Occipital lobe (tissue), 2 donors: ENCODE results near the gene FUS. TPM values are rescaled to one million over a fixed set of nuclear protein-coding genes. Genes with fewer than 3 reads are reported as not detected.

Experiments used
- DNase-seq: peaks from one replicate; lab custom pipeline; 2025; lab: John Stamatoyannopoulos, UW
- total RNA-seq: library from RNA; depleted of rRNA; stranded (reverse); fragments of >200 nt; gene quantifications from one replicate; pipeline ENCODE4 v1.2.3, GENCODE V29; 2014

The FUS gene
- total RNA-seq, 1 donor from 2014 or later, result 50.4 TPM

DNA sequence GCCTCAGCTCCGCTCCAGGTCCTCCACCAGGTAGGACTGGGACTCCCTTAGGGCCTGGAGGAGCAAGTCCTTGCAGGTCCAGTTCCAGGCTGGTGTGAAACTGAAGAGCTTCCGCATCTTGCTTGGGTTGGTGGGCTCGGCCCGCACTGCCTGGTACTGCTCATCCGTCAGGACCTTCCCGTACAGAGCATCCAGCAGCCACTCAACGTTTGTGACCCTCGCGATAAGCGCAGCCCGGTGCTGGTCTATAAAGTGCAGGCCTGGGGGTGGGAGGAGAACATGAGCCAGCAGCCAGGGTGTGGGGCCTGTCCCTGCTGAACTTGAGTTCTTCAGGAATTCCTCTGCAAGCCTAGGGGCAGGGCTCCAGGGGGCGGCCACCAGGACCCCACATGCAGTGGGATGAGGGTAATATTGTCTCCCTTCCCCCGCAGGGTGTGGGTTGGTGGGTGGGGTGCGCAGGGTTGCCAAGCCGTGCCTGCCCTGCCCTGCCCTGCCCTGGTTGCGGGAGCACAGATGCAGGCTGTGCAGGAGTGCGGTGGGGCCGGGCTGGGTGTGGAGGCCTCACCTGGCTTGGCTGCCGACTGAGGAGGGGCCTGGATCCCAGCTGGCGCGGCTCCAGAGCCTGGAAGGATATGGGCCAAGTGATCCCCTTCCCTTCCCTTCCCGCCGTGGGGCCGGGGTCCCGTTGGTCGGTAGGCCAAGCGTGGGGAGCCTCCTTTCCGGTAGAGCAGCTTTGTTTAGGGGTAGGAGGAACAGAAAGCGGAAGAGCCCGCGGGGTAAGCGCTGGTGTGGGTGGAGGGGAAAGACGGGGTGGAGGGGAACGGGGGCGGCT lies 21.9 kb downstream of the FUS start:
- DNase-seq, result no peak

DNA sequence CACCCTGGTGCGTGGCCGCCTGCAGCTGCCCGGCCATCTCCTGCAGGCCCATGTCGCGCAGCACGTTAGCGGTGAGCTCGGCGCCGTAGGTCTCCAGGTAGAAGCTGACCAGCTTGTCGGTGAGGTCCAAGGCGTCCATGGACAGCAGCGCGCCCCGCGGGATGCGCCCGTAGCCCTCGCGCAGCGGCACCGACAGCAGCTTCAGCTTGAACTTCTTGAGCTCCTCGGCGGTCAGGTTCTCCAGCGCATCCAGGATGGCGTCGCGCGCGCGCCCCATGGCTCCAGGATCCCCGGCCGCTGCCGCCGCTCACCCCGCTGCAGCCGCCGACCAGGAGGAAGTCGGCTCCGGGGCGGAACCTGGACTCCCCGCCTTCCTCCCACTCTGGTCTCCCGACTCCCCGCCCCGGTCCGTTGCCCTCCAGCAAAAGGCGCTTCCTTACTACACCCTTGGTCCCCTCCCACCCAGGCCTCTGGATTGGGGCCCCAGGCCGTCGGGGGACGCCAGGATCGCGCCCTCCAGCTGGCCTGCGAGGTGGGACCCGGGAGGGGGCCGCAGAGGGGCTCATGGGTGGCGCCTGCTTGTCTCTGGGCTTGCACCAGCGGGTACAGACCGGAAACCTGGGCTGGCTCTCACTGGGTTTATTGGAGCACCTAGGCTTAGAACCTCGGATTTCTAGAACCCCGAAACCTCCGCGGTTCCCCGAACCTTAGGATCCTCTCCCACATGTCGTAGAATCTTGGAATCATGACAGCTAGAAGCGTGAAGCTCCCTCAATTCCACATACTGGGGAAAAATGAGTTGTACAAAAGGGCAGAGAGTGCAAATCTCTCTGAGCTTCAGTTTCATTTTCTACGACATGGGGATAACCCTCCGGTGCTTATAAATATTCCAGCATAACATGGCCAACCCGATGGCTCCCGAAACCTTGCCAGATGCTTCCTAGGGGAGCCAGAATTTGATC lies 22.8 kb downstream of the FUS start, which contains the start of gene PYCARD:
Gene PYCARD (minus strand): TSS at position 347 of the 962 bp plus-strand sequence. CDS start 70 bp downstream, at position 277.
- no peak for DNase-seq

DNA sequence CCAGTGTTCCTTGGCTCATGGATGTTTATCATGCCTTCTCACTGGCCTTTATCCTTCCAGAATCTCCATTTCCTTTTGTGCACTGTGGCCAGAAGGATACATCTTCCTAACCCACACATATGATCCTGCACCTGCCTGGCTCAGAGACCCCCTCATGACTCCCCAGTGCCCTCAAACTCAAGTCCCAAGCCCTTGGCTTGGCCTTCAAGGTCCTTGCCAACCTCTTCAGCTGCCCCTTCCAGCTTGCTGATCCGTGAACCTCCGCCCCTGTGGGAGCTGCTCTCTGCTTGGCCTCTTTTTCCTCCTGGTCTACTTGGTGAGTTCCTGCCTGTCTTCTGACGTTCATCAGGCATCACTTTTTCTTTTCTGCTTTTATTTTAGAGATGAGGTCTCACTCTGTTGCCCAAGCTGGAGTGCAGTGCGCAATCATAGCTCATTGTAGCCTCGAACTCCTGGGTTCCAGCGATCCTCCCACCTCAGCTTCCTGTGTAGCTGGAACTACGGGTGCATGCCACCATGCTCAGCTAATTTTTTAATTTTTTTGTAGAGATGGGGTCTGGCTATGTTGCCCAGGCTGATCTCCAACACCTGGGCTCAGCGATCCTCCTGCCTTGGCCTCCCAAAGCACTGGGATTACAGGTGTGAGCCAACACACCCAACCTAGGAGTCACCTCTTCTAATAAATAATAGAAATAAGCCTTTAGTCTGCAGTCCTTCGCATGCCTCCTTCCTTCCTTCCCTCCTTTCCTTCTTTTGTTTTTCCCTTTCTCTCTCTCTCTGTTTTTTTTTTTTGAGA lies 25.1 kb downstream of the FUS start:
- DNase-seq, result no peak

- DNase-seq, result no peak
Measured at GRCh38 chr16:31206776-31207175, 26.8 kb downstream of the FUS start.

GRCh38 chr16:31213342-31213741 lies 33.4 kb downstream of the FUS start:
- no peak for DNase-seq

- no peak for DNase-seq
Measured at GRCh38 chr16:31213877-31214707, 34.2 kb downstream of the FUS start, which contains the start of gene TRIM72. TRIM72 (plus strand) TSS chr16:31214119; CDS start chr16:31214739, 620 bp downstream.

- DNase-seq, result no peak
Measured at GRCh38 chr16:31214708-31215286, 34.9 kb downstream of the FUS start.

GRCh38 chr16:31215287-31216162 lies 35.6 kb downstream of the FUS start:
- DNase-seq, result no peak

- DNase-seq, result no peak
Measured at GRCh38 chr16:31216422-31217135, 36.6 kb downstream of the FUS start, which contains the start of gene PYDC1. PYDC1 (minus strand) TSS chr16:31217135; CDS start chr16:31217028, 107 bp downstream.

GRCh38 chr16:31217136-31217530 lies 37.2 kb downstream of the FUS start:
- no peak for DNase-seq

GRCh38 chr16:31219154-31219741 lies 39.3 kb downstream of the FUS start:
- DNase-seq, result no peak

DNA sequence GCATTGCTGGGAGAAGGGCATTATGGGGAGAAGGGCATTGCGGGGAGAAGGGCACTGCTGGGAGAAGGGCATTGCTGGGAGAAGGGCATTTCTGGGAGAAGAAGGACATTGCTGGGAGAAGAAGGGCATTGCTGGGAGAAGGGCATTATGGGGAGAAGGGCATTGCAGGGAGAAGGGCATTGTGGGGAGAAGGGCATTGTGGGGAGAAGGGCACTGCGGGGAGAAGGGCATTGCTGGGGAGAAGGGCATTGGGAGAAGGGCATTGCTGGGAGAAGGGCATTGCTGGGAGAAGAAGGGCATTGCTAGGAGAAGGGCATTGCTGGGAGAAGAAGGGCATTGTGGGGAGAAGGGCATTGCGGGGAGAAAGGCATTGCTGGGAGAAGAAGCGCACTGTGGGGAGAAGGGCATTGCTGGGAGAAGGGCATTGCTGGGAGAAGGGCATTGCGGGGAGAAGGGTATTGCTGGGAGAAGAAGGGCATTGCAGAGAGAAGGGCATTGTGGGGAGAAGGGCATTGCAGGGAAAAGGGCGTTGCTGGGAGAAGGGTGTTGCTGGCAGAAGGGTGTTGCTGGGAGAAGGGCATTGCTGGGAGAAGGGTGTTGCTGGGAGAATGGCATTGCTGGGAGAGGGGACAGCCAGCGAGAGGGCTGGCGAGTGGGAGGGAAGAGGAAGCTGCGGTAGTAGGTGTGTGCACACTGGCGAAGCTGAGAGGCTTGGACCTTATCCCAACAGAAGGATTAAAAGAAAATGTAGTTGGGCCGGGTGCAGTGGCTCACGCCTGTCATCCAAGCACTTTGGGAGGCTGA lies 41.6 kb downstream of the FUS start:
- no peak for DNase-seq

- no peak for DNase-seq
Measured at GRCh38 chr16:31223044-31223443, 43.1 kb downstream of the FUS start.

DNA sequence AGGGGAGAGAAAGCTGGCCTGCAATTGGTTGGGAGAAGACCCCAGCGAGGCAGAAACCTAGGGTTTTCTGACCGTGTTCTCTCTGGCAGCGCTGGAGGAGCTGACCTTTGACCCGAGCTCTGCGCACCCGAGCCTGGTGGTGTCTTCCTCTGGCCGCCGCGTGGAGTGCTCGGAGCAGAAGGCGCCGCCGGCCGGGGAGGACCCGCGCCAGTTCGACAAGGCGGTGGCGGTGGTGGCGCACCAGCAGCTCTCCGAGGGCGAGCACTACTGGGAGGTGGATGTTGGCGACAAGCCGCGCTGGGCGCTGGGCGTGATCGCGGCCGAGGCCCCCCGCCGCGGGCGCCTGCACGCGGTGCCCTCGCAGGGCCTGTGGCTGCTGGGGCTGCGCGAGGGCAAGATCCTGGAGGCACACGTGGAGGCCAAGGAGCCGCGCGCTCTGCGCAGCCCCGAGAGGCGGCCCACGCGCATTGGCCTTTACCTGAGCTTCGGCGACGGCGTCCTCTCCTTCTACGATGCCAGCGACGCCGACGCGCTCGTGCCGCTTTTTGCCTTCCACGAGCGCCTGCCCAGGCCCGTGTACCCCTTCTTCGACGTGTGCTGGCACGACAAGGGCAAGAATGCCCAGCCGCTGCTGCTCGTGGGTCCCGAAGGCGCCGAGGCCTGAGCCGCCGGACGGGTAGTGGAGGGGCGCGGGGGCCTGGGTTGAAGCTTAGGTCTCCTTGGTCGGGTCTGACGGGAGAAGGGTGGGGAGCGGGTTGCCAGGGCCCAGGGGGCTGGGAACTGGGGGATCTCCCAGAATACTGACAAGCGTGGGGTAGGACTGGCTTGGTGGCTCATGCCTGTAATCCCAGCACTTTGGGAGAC lies 44.4 kb downstream of the FUS start:
- DNase-seq, result no peak

DNA sequence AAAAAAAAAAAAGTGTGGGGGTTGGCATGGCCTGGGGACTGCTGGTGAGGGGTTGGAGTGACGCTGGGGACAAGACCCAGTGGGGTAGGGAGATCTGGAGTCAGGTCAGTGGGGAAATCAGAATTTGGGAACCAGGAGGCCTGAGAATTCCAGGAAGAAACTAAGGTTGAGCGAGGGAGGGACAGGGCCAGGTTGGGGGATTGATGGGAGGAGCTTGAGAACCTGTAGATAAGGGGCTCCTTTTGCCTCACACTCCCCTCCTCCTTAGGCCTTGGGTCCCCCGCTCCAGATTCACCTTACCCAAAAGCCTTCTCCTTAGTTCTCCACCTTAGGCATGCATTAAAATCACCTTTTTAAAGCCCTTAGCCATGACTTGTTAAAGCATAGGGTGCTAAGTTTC lies 45.3 kb downstream of the FUS start:
- no peak for DNase-seq

- DNase-seq, result no peak
Measured at GRCh38 chr16:31228206-31228605, 48.3 kb downstream of the FUS start.
